HCT116 (cell line): ENCODE results near the gene GJD2. TPM values are rescaled to one million over a fixed set of nuclear protein-coding genes. Genes with fewer than 3 reads are reported as not detected.

Source experiments
- ATAC-seq: fragments of 200-7000 bp; cut with Tn5 transposase; 2 replicates; pipeline ENCODE4 v1.9.1; 2020; ENCODE audit warnings: mild to moderate bottlenecking, moderate library complexity
- BruUV-seq: library from RNA; stranded (reverse); fragments of 400-500 nt; replicated peaks from 2 replicates; lab custom pipeline; 2021; lab: Mats Ljungman, UMichigan
- CTCF ChIA-PET: fragments of 300-600 bp; sonication (Branson Sonifier 250); formaldehyde crosslinking; loops from one replicate; lab custom pipeline; 2021; ENCODE audit warnings: antibody characterized with exemption; lab: Charles Lee
- POLR2A ChIA-PET: fragments of 300-600, 350-600 bp; sonication (Branson Sonifier 250); formaldehyde crosslinking; loops from one replicate; lab custom pipeline; 2021; ENCODE audit warnings: antibody characterized with exemption; lab: Charles Lee
- RAD21 ChIA-PET, 2 experiments: fragments of 300-600 bp; sonication (Branson Sonifier 250); formaldehyde crosslinking; loops; one replicate each; lab custom pipeline; 2023; ENCODE audit warnings: low total read pairs in 2 of 2; ENCODE audit not compliant: uncharacterized antibody in 2 of 2, unreplicated experiment in 2 of 2, low non-redundant PET in 1 of 2; lab: Charles Lee
- DNase-seq: peaks from one replicate; pipeline ENCODE4 v3.0.0-alpha.2; 2010; ENCODE audit warnings: low read depth, low spot score
- H2AFZ ChIP-seq: fragments of 200-600 bp; shearing (Covaris generic), sonication (generic); 2 replicates; pipeline ENCODE4 v1.6.1; 2017; ENCODE audit warnings: low read depth, mixed run types, mixed read lengths, antibody characterized with exemption, low read length; ENCODE audit not compliant: poor library complexity, severe bottlenecking
- H3K27ac ChIP-seq: 2 replicates; pipeline ENCODE4 v1.5.1; 2012; ENCODE audit warnings: low read depth, low read length
- H3K27me3 ChIP-seq: fragments of 200-600 bp; sonication (generic); 2 replicates; pipeline ENCODE4 v1.6.1; 2016; ENCODE audit warnings: mixed run types, low read length, mixed read lengths; ENCODE audit not compliant: insufficient read depth
- H3K36me3 ChIP-seq, 2 experiments: fragments of 200-500 bp in 1 of 2; fragments of 200-600 bp in 1 of 2; sonication (Bioruptor generic) in 1 of 2; sonication (generic) in 1 of 2; 2 replicates each; pipeline versions ENCODE4 v1.5.1 to v1.6.1; 2014 to 2016; ENCODE audit warnings: low read length in 2 of 2, inconsistent platforms in 1 of 2, mixed read lengths in 1 of 2, mixed run types in 1 of 2; ENCODE audit not compliant: insufficient read depth in 2 of 2, control insufficient read depth in 1 of 2
- H3K4me1 ChIP-seq, 2 experiments: fragments of 200-600 bp in 1 of 2; sonication (generic) in 1 of 2; 2 replicates each; pipeline versions ENCODE4 v1.5.1 to v1.6.1; 2012 to 2017; ENCODE audit warnings: low read length in 2 of 2, inconsistent platforms in 1 of 2, mild to moderate bottlenecking in 1 of 2, mixed read lengths in 1 of 2, mixed run types in 1 of 2, moderate library complexity in 1 of 2; ENCODE audit not compliant: insufficient read depth in 2 of 2, control insufficient read depth in 1 of 2
- H3K4me2 ChIP-seq: fragments of 200-600 bp; sonication (generic); 2 replicates; pipeline ENCODE4 v1.6.1; 2017; ENCODE audit warnings: mixed run types, low read length, mixed read lengths
- H3K4me3 ChIP-seq, 2 experiments: fragments of 200-600 bp in 1 of 2; sonication (generic) in 1 of 2; replicated peaks in 1 of 2; 2 replicates each; pipeline ENCODE4 v1.5.1; 2011 to 2016; ENCODE audit warnings: low read length in 2 of 2, control low read depth in 1 of 2, low read depth in 1 of 2, mild to moderate bottlenecking in 1 of 2, mixed read lengths in 1 of 2, mixed run types in 1 of 2
- H3K79me2 ChIP-seq: fragments of 200-600 bp; sonication (generic); 2 replicates; pipeline ENCODE4 v1.6.1; 2017; ENCODE audit warnings: mild to moderate bottlenecking, mixed run types, low read length, moderate library complexity, mixed read lengths; ENCODE audit not compliant: insufficient read depth
- H3K9ac ChIP-seq: fragments of 200-600 bp; sonication (generic); 2 replicates; pipeline ENCODE4 v1.6.1; 2016; ENCODE audit warnings: low read length, mixed read lengths
- H3K9me2 ChIP-seq: fragments of 200-600 bp; sonication (generic), shearing (Covaris generic); 2 replicates; pipeline ENCODE4 v1.6.1; 2017; ENCODE audit warnings: mixed run types, mild to moderate bottlenecking, moderate library complexity; ENCODE audit not compliant: insufficient read depth
- H3K9me3 ChIP-seq, 2 experiments: fragments of 200-500 bp in 1 of 2; fragments of 200-600 bp in 1 of 2; sonication (Bioruptor generic) in 1 of 2; sonication (generic) in 1 of 2; 2 replicates each; pipeline ENCODE4 v1.6.1; 2014 to 2017; ENCODE audit warnings: low read length in 2 of 2, mixed read lengths in 2 of 2, inconsistent platforms in 1 of 2, low read depth in 1 of 2, mild to moderate bottlenecking in 1 of 2, mixed run types in 1 of 2, moderate library complexity in 1 of 2; ENCODE audit not compliant: control insufficient read depth in 1 of 2, insufficient read depth in 1 of 2
- H4K20me1 ChIP-seq: fragments of 200-600 bp; sonication (generic), shearing (Covaris generic); 2 replicates; pipeline ENCODE4 v1.6.1; 2017; ENCODE audit warnings: mixed run types, mild to moderate bottlenecking, moderate library complexity; ENCODE audit not compliant: insufficient read depth
- CBX3 ChIP-seq: IDR thresholded peaks from 2 replicates; pipeline ENCODE4 v1.6.1; 2012; ENCODE audit warnings: low read depth
- CEBPB ChIP-seq: IDR thresholded peaks from 2 replicates; pipeline ENCODE4 v1.6.1; 2012; ENCODE audit warnings: low read depth
- EGR1 ChIP-seq: IDR thresholded peaks from 2 replicates; pipeline ENCODE4 v1.6.1; 2012; ENCODE audit warnings: low read depth
- EZH2 ChIP-seq: fragments of 200-600 bp; sonication (generic); IDR thresholded peaks from 2 replicates; pipeline ENCODE4 v1.6.1; 2017; ENCODE audit warnings: antibody characterized with exemption, mixed run types
- FOSL1 ChIP-seq: IDR thresholded peaks from 2 replicates; pipeline ENCODE4 v1.6.1; 2012; ENCODE audit warnings: low read depth
- JUND ChIP-seq: IDR thresholded peaks from 2 replicates; pipeline ENCODE4 v1.6.1; 2012
- POLR2A ChIP-seq: IDR thresholded peaks from 2 replicates; pipeline ENCODE4 v1.7.0; 2011; ENCODE audit warnings: borderline replicate concordance; ENCODE audit not compliant: insufficient read depth, insufficient read length; ENCODE audit errors: extremely low read depth
- POLR2AphosphoS5 ChIP-seq: IDR thresholded peaks from 2 replicates; pipeline ENCODE4 v1.6.1; 2011; ENCODE audit warnings: mild to moderate bottlenecking, low read depth, low read length, moderate library complexity
- RAD21 ChIP-seq: IDR thresholded peaks from 2 replicates; pipeline ENCODE4 v1.6.1; 2012; ENCODE audit warnings: low read depth, mild to moderate bottlenecking
- REST ChIP-seq: IDR thresholded peaks from 2 replicates; pipeline ENCODE4 v1.6.1; 2012; ENCODE audit warnings: low read depth
- SIN3A ChIP-seq: IDR thresholded peaks from 2 replicates; pipeline ENCODE4 v1.6.1; 2012; ENCODE audit warnings: low read depth
- SP1 ChIP-seq: IDR thresholded peaks from 2 replicates; pipeline ENCODE4 v1.6.1; 2012; ENCODE audit warnings: low read depth
- SRF ChIP-seq: IDR thresholded peaks from 2 replicates; pipeline ENCODE4 v1.6.1; 2012; ENCODE audit warnings: low read depth
- TCF7L2 ChIP-seq: IDR thresholded peaks from 2 replicates; pipeline ENCODE4 v1.7.0; 2011; ENCODE audit warnings: borderline replicate concordance, inconsistent platforms; ENCODE audit not compliant: insufficient read depth, insufficient read length; ENCODE audit errors: extremely low read depth
- YY1 ChIP-seq: IDR thresholded peaks from 2 replicates; pipeline ENCODE4 v1.6.1; 2011; ENCODE audit warnings: low read length, low read depth, moderate library complexity, mild to moderate bottlenecking; ENCODE audit not compliant: insufficient replicate concordance; ENCODE audit errors: extremely low read depth
- ZBTB33 ChIP-seq: IDR thresholded peaks from 2 replicates; pipeline ENCODE4 v1.6.1; 2011; ENCODE audit warnings: mild to moderate bottlenecking, low read length, moderate library complexity; ENCODE audit not compliant: insufficient replicate concordance; ENCODE audit errors: extremely low read depth
- ZFX ChIP-seq: fragments of 450-650 bp; IDR thresholded peaks from 2 replicates; pipeline ENCODE4 v1.6.1; 2017
- intact Hi-C: fragments of 100-400 bp; cut with micrococcal nuclease; formaldehyde crosslinking; loops from 2 replicates; pipeline ENCODE4 v1.10.0; 2022
- total RNA-seq: library from RNA; stranded (reverse); gene quantifications from one replicate; pipeline ENCODE4 v1.2.1, GENCODE V29; 2021; ENCODE audit not compliant: unreplicated experiment

GJD2 gene
- total RNA-seq, 1 experiment from 2014 or later: not detected

GRCh38 chr15:34795267-34796081, 40.7 kb upstream of the GJD2 start, which contains the start of gene ACTC1 (continued):
- TF ChIP-seq REST: no peak

GRCh38 chr15:34794590-34795206, 39.9 kb upstream of the GJD2 start:
- POLR2A ChIA-PET: no interaction called here
- RAD21 ChIA-PET: no interaction called here
- DNase-seq: no peak
- Histone ChIP-seq H2AFZ (no peak overlapping the region), H4K20me1 (no peaks in the 10 kb centered on the region), H3K9me2 (no peaks in the 10 kb centered on the region), H3K36me3 (no peaks in the 10 kb centered on the region), H3K4me3 (no peak overlapping the region), H3K4me2 (no peak overlapping the region), H3K9me3 (no peaks in the 10 kb centered on the region), H3K79me2 (no peaks in the 10 kb centered on the region), H3K27me3 (peaks cover 58% of the 10 kb centered on the region), H3K27ac (no peak overlapping the region), H3K9ac (no peak overlapping the region), H3K4me1 (no peaks in the 10 kb centered on the region)
- CTCF ChIA-PET: no interaction called here
- BruUV-seq: no TSS peak
- ATAC-seq: no peak
- intact Hi-C loops: no loop called here
- TF ChIP-seq CBX3 (no peak), CEBPB (no peak), RAD21 (no peak), EZH2 (no peak), SIN3A (no peak), ZFX (no peak), SP1 (no peak), JUND (no peak), POLR2A (no peak), TCF7L2 (no peak), SRF (no peak), FOSL1 (no peak), POLR2AphosphoS5 (no peak), YY1 (no peak), EGR1 (no peak), ZBTB33 (no peak)
